ENCODE data around the gene OLFML2B. TPM values are rescaled to one million over a fixed set of nuclear protein-coding genes. Genes with fewer than 3 reads are reported as not detected.
A peak's percentile ranks its signal among the peaks of the same experiment; 100 is the strongest.

Gene OLFML2B
- total and polyA plus RNA-seq, 2 of the 4 experiments (the other 2 are of a cell fraction): 0.36 to 0.74 TPM

GRCh38 chr1:162070825-162071224, 47.2 kb upstream of the OLFML2B start:
- Histone ChIP-seq H3K4ac (ENCODE audit: low read depth, low read length) (no peak overlapping the region), H4K20me1 (ENCODE audit: insufficient read depth, low read length) (no peaks in the 10 kb centered on the region), H4K8ac (ENCODE audit: low read depth in 2 of 2, low read length in 2 of 2) (no peak overlapping the region), H3K79me1 (ENCODE audit: low read depth in 1 of 2, low read length in 2 of 2) (no peaks in the 10 kb centered on the region), H2AFZ (replicated peaks; ENCODE audit: low read length, poor library complexity) (no peak overlapping the region), H3K27ac (ENCODE audit: insufficient read depth, low read length) (no peak overlapping the region), H2BK120ac (ENCODE audit: low read depth, low read length) (no peak overlapping the region), H3K4me1 (ENCODE audit: control insufficient read depth, insufficient read depth, low read length) (no peaks in the 10 kb centered on the region; the same call in 1 of the 2 replicates), H2BK15ac (ENCODE audit: low read depth, low read length) (no peak overlapping the region), H3K23ac (ENCODE audit: low read depth, low read length) (no peak overlapping the region), H2AK9ac (replicated peaks; ENCODE audit: low read depth, low read length, poor library complexity) (peak overlapping the region; percentile 62), H2BK20ac (ENCODE audit: low read depth, low read length) (no peak overlapping the region), H3K9ac (ENCODE audit: low read depth, low read length) (no peak overlapping the region), H3K27me3 (ENCODE audit: control insufficient read depth, insufficient read depth, low read length) (peaks cover 49% of the 10 kb centered on the region), H3K9me1 (ENCODE audit: insufficient read depth, low read length) (no peaks in the 10 kb centered on the region), H2BK5ac (ENCODE audit: low read depth, low read length, poor library complexity, severe bottlenecking) (no peak overlapping the region), H2AK5ac (ENCODE audit: low read depth, low read length) (no peak overlapping the region), H3K36me3 (ENCODE audit: control insufficient read depth, insufficient read depth, low read length) (no peaks in the 10 kb centered on the region), H4K91ac (ENCODE audit: insufficient read depth, low read depth, low read length) (no peak overlapping the region), H3K14ac (replicated peaks; ENCODE audit: low read depth, low read length) (no peak overlapping the region), H3K4me2 (ENCODE audit: low read depth, low read length) (no peak overlapping the region), H3K4me3 (ENCODE audit: insufficient read depth, low read depth, low read length) (no peak overlapping the region), H3K56ac (ENCODE audit: extremely low read depth, insufficient read depth, low read length) (no peak overlapping the region), H3K9me3 (ENCODE audit: control insufficient read depth, insufficient read depth, low read length) (peaks cover 4% of the 10 kb centered on the region), H4K5ac (ENCODE audit: low read depth, low read length) (no peak overlapping the region), H3K18ac (ENCODE audit: low read depth, low read length) (no peak overlapping the region)
- no peak for ATAC-seq (ENCODE audit: low read depth)
- in situ Hi-C loops (cut with MboI; ENCODE audit: low sequenced_read_pairs): no loop called here
- no peak for DNase-seq
- TF ChIP-seq RFX5 (IDR thresholded peaks at IDR 0.05; ENCODE audit: low read depth, low read length): no peak
- TF ChIP-seq RCOR1 (IDR thresholded peaks at IDR 0.05; ENCODE audit: insufficient replicate concordance, low read length): no peak
- TF ChIP-seq POLR2A (IDR thresholded peaks at IDR 0.05; ENCODE audit: low read depth, low read length): no peak
- TF ChIP-seq ELK1 (IDR thresholded peaks at IDR 0.05; ENCODE audit: borderline replicate concordance, low read depth, low read length): no peak
- TF ChIP-seq NFE2L2 (IDR thresholded peaks at IDR 0.05; ENCODE audit: low read depth, low read length): no peak
- no peak for TF ChIP-seq BHLHE40 (IDR thresholded peaks at IDR 0.05; ENCODE audit: low read depth, low read length)
- no peak for TF ChIP-seq MAFK (IDR thresholded peaks at IDR 0.05; ENCODE audit: low read depth, low read length)
- TF ChIP-seq MXI1 (IDR thresholded peaks at IDR 0.05; ENCODE audit: borderline replicate concordance, low read depth, low read length): no peak
- no peak for TF ChIP-seq CTCF (conservative IDR thresholded peaks at IDR 0.05; ENCODE audit: low read depth, low read length)
- no peak for TF ChIP-seq CHD1 (IDR thresholded peaks at IDR 0.05; ENCODE audit: low read depth, low read length)
- no peak for TF ChIP-seq RAD21 (IDR thresholded peaks at IDR 0.05; ENCODE audit: low read length)
- TF ChIP-seq, protein P1, sequence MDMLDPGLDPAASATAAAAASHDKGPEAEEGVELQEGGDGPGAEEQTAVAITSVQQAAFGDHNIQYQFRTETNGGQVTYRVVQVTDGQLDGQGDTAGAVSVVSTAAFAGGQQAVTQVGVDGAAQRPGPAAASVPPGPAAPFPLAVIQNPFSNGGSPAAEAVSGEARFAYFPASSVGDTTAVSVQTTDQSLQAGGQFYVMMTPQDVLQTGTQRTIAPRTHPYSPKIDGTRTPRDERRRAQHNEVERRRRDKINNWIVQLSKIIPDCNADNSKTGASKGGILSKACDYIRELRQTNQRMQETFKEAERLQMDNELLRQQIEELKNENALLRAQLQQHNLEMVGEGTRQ (IDR thresholded peaks at IDR 0.05; ENCODE audit: low read depth, low read length): no peak
- no peak for TF ChIP-seq CEBPB (IDR thresholded peaks at IDR 0.05; ENCODE audit: low read depth, low read length)
- BruUV-seq (replicated peaks): no TSS peak
- intact Hi-C loops (cut with micrococcal nuclease): no loop called here
- CTCF ChIA-PET: interaction anchor here (0.8 kb wide), 1 partner anchor 15 kb away, joined by 3 read pairs; no protein-coding TSS in a partner anchor
- POLR2A ChIA-PET (ENCODE audit: unreplicated experiment): no interaction called here
- dilution Hi-C loops (cut with HindIII; ENCODE audit: low sequenced_read_pairs, unreplicated experiment): no loop called here
- WGBS, 2 experiments (ENCODE audit: extremely low coverage in 2 of 2, insufficient read length in 1 of 2): 0% methylated on average over 2 of the region's 7 CpGs; no CpG with 5 or more reads in 1 of the 2 experiments

All from IMR-90 (cell line).